ENCODE results near the gene PPM1M. TPM values are rescaled to one million over a fixed set of nuclear protein-coding genes. Genes with fewer than 3 reads are reported as not detected.
A peak's percentile ranks its signal among the peaks of the same experiment; 100 is the strongest.

PPM1M gene
- 26.7 and 35.7 TPM in 2 replicates for total RNA-seq (2014; rRNA removed; shearing (Covaris generic))
- polyA plus RNA-seq (2016; fragmentation: Nextera tagmentation; extraction: Ambion mirVana), result 19.3 and 21.6 TPM in 2 replicates

GRCh38 chr3:52245322-52246263 lies at the start of gene PPM1M:
TSS of gene PPM1M (plus strand) at chr3:52245759. CDS start at chr3:52245825, 66 bp downstream.
- Histone ChIP-seq H3K4me2 (ENCODE audit: unreplicated experiment) (peak within 1 kb of the TSS; percentile 70), H3K9me3 (ENCODE audit: low read depth) (no peaks in the 10 kb centered on the region), H3F3A (ENCODE audit: insufficient read depth) (peaks cover 34% of the 10 kb centered on the region), H4K20me1 (ENCODE audit: insufficient read depth) (no peaks in the 10 kb centered on the region), H3K4me1 (ENCODE audit: insufficient read depth) (peaks cover 20% of the 10 kb centered on the region), H3K36me3 (ENCODE audit: low read depth) (no peaks in the 10 kb centered on the region), H3K9me2 (ENCODE audit: insufficient read depth) (no peaks in the 10 kb centered on the region), H3K27ac (peak within 1 kb of the TSS; percentile 49), H2AFZ (peak within 1 kb of the TSS; percentile 78), H3K4me3 (peak within 1 kb of the TSS; percentile 73), H3K27me3 (replicated peaks; ENCODE audit: insufficient read depth) (no peaks in the 10 kb centered on the region), H3K79me2 (ENCODE audit: insufficient read depth) (no peaks in the 10 kb centered on the region), H3K9ac (peak within 1 kb of the TSS; percentile 80)
- in situ Hi-C loops (cut with MboI), result no loop called here
- TF ChIP-seq EZH2 (IDR thresholded peaks at IDR 0.05; ENCODE audit: insufficient read depth, poor library complexity, severe bottlenecking) (no peak), EZH2phosphoT487 (IDR thresholded peaks at IDR 0.05; ENCODE audit: insufficient read depth, low read depth) (no peak)
- 1 to 3% methylated on average over 47 to 88 of the region's 98 CpGs for WGBS, 2 experiments (ENCODE audit: low coverage in 1 of 2, low lambda C conversion rate in 2 of 2, missing lambda C conversion rate in 2 of 2)
- peak; percentile 72 for DNase-seq

GRCh38 chr3:52195823-52196331 lies 49.7 kb upstream of the PPM1M start:
- 28 to 31% methylated on average over 9 to 10 of the region's 10 CpGs for WGBS, 2 experiments (ENCODE audit: low coverage in 1 of 2, low lambda C conversion rate in 2 of 2, missing lambda C conversion rate in 2 of 2)
- in situ Hi-C loops (cut with MboI), result no loop called here

GRCh38 chr3:52196977-52197376 lies 48.6 kb upstream of the PPM1M start:
- no peaks in the 10 kb centered on the region for H3K9me3 ChIP-seq (ENCODE audit: low read depth)
- H3K79me2 ChIP-seq (ENCODE audit: insufficient read depth), result peaks cover 27% of the 10 kb centered on the region
- H3K4me3 ChIP-seq, result no peak overlapping the region
- H4K20me1 ChIP-seq (ENCODE audit: insufficient read depth), result no peaks in the 10 kb centered on the region
- no peaks in the 10 kb centered on the region for H3K36me3 ChIP-seq (ENCODE audit: low read depth)
- H3K9me2 ChIP-seq (ENCODE audit: insufficient read depth), result no peaks in the 10 kb centered on the region
- no peak overlapping the region for H3K27ac ChIP-seq
- no peak overlapping the region for H3K4me2 ChIP-seq (ENCODE audit: unreplicated experiment)
- no peak overlapping the region for H3K9ac ChIP-seq
- H3F3A ChIP-seq (ENCODE audit: insufficient read depth), result peaks cover 23% of the 10 kb centered on the region
- no peak for DNase-seq
- no peak overlapping the region for H2AFZ ChIP-seq
- TF ChIP-seq EZH2 (IDR thresholded peaks at IDR 0.05; ENCODE audit: insufficient read depth, poor library complexity, severe bottlenecking), result no peak
- TF ChIP-seq EZH2phosphoT487 (IDR thresholded peaks at IDR 0.05; ENCODE audit: insufficient read depth, low read depth), result no peak
- H3K4me1 ChIP-seq (ENCODE audit: insufficient read depth), result peaks cover 27% of the 10 kb centered on the region
- no peaks in the 10 kb centered on the region for H3K27me3 ChIP-seq (replicated peaks; ENCODE audit: insufficient read depth)
- WGBS, 2 experiments (ENCODE audit: low coverage in 1 of 2, low lambda C conversion rate in 2 of 2, missing lambda C conversion rate in 2 of 2), result 62 to 68% methylated on average over 3 of the region's 3 CpGs
- in situ Hi-C loops (cut with MboI), result no loop called here

More at GRCh38 chr3:52195823-52196331, 49.7 kb upstream of the PPM1M start:
- H3K4me1 ChIP-seq (ENCODE audit: insufficient read depth), result peaks cover 27% of the 10 kb centered on the region
- peak; percentile 90 for DNase-seq
- H3K36me3 ChIP-seq (ENCODE audit: low read depth), result no peaks in the 10 kb centered on the region
- H3K79me2 ChIP-seq (ENCODE audit: insufficient read depth), result peaks cover 27% of the 10 kb centered on the region
- H3K4me2 ChIP-seq (ENCODE audit: unreplicated experiment), result peak overlapping the region; percentile 51
- H3F3A ChIP-seq (ENCODE audit: insufficient read depth), result peaks cover 23% of the 10 kb centered on the region
- no peak for TF ChIP-seq EZH2 (IDR thresholded peaks at IDR 0.05; ENCODE audit: insufficient read depth, poor library complexity, severe bottlenecking)
- TF ChIP-seq EZH2phosphoT487 (IDR thresholded peaks at IDR 0.05; ENCODE audit: insufficient read depth, low read depth), result no peak
- peak overlapping the region; percentile 62 for H3K27ac ChIP-seq
- H2AFZ ChIP-seq, result peak overlapping the region; percentile 74
- H3K4me3 ChIP-seq, result no peak overlapping the region
- no peaks in the 10 kb centered on the region for H3K9me2 ChIP-seq (ENCODE audit: insufficient read depth)
- peak overlapping the region; percentile 38; the same call in 1 of the 2 replicates for H3K9ac ChIP-seq
- H3K9me3 ChIP-seq (ENCODE audit: low read depth), result no peaks in the 10 kb centered on the region
- no peaks in the 10 kb centered on the region for H4K20me1 ChIP-seq (ENCODE audit: insufficient read depth)
- H3K27me3 ChIP-seq (replicated peaks; ENCODE audit: insufficient read depth), result no peaks in the 10 kb centered on the region

- Histone ChIP-seq H3K27ac (no peak overlapping the region), H3K9ac (peak overlapping the region; percentile 86), H2AFZ (peak overlapping the region; percentile 93), H3K9me3 (ENCODE audit: low read depth) (no peaks in the 10 kb centered on the region), H3K4me3 (peak overlapping the region; percentile 96), H3K36me3 (ENCODE audit: low read depth) (peaks cover 2% of the 10 kb centered on the region; the same call in 1 of the 2 replicates), H4K20me1 (ENCODE audit: insufficient read depth) (no peaks in the 10 kb centered on the region), H3K4me2 (ENCODE audit: unreplicated experiment) (peak overlapping the region; percentile 83), H3K79me2 (ENCODE audit: insufficient read depth) (peaks cover 27% of the 10 kb centered on the region), H3K4me1 (ENCODE audit: insufficient read depth) (peaks cover 27% of the 10 kb centered on the region), H3F3A (ENCODE audit: insufficient read depth) (peaks cover 23% of the 10 kb centered on the region), H3K9me2 (ENCODE audit: insufficient read depth) (no peaks in the 10 kb centered on the region), H3K27me3 (replicated peaks; ENCODE audit: insufficient read depth) (no peaks in the 10 kb centered on the region)
- in situ Hi-C loops (cut with MboI), result no loop called here
- TF ChIP-seq EZH2phosphoT487 (IDR thresholded peaks at IDR 0.05; ENCODE audit: insufficient read depth, low read depth) (no peak), EZH2 (IDR thresholded peaks at IDR 0.05; ENCODE audit: insufficient read depth, poor library complexity, severe bottlenecking) (no peak)
- DNase-seq, result no peak
- 42 to 45% methylated on average over 10 of the region's 10 CpGs for WGBS, 2 experiments (ENCODE audit: low coverage in 1 of 2, low lambda C conversion rate in 2 of 2, missing lambda C conversion rate in 2 of 2)
These were observed 48.1 kb upstream of the PPM1M start for GRCh38 chr3:52197499-52197841.
